Effector memory CD8-positive, alpha-beta T cell (primary cell): ENCODE results near the gene SPDEF.

Source experiments
- ATAC-seq: fragments of 150-1000 bp; cut with Tn5 transposase; replicated peaks from 2 replicates; pipeline ENCODE4 v1.10.0; 2021; ENCODE audit warnings: mild to moderate bottlenecking, moderate library complexity
- DNase-seq, 3 experiments: peaks; one replicate each; pipeline ENCODE4 v3.0.0; 2021
- H3K27ac Mint-ChIP-seq, 2 donors: one replicate each; pipeline ENCODE4 v1.8.0; 2022; ENCODE audit warnings: mild to moderate bottlenecking in 2 of 2, mixed read lengths in 2 of 2, moderate library complexity in 2 of 2
- H3K27me3 Mint-ChIP-seq, 2 donors: one replicate each; pipeline ENCODE4 v1.8.0; 2022; ENCODE audit warnings: mixed read lengths in 2 of 2
- H3K36me3 Mint-ChIP-seq: one replicate; pipeline ENCODE4 v1.8.0; 2022; ENCODE audit warnings: mild to moderate bottlenecking, moderate library complexity, mixed read lengths; ENCODE audit not compliant: insufficient read depth
- H3K4me1 Mint-ChIP-seq, 2 donors: one replicate each; pipeline ENCODE4 v1.8.0; 2022; ENCODE audit warnings: low read depth in 2 of 2, mixed read lengths in 2 of 2
- H3K4me3 Mint-ChIP-seq, 2 donors: one replicate each; pipeline ENCODE4 v1.8.0; 2022; ENCODE audit warnings: mild to moderate bottlenecking in 2 of 2, mixed read lengths in 2 of 2, moderate library complexity in 2 of 2
- H3K9me3 Mint-ChIP-seq, 2 donors: one replicate each; pipeline ENCODE4 v1.8.0; 2022; ENCODE audit warnings: mixed read lengths in 2 of 2

SPDEF gene

DNA sequence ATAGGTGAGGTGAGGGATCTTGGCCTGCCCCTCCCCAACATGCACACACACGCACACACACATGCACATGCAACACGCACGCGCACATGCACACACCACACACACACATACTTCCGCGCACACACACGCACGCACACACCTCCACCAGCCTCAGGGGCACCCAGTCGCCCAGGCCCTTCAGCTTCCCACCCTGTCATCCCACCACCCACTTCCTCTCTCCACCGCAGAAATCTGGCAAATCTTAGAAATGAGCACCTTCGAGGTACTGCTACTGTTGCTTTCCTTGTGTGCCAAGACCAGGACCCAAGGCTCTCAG, 1.2 kb downstream of the SPDEF start:
- Mint-ChIP-seq H3K27me3 (peaks cover 0 to 30% of the 10 kb centered on the region in 2 donors), H3K27ac (peak overlapping the region in 1 of 2 donors; percentile 76), H3K4me3 (no peak overlapping the region), H3K4me1 (peaks cover 7 to 9% of the 10 kb centered on the region in 2 donors), H3K9me3 (no peaks in the 10 kb centered on the region), H3K36me3 (peaks cover 7% of the 10 kb centered on the region)
- DNase-seq: no peak
- ATAC-seq: no peak

- H3K36me3 Mint-ChIP-seq: peaks cover 7% of the 10 kb centered on the region
- H3K4me1 Mint-ChIP-seq: peaks cover 7 to 9% of the 10 kb centered on the region in 2 donors
- no peak overlapping the region for H3K4me3 Mint-ChIP-seq
- ATAC-seq (no peak), DNase-seq (no peak)
- H3K9me3 Mint-ChIP-seq: no peaks in the 10 kb centered on the region
- H3K27me3 Mint-ChIP-seq: peaks cover 0 to 35% of the 10 kb centered on the region in 2 donors
- H3K27ac Mint-ChIP-seq: peak overlapping the region in 1 of 2 donors; percentile 76
Measured at GRCh38 chr6:34554291-34555006, 1.7 kb downstream of the SPDEF start.

- Mint-ChIP-seq H3K27me3 (peaks cover 0 to 35% of the 10 kb centered on the region in 2 donors), H3K9me3 (no peaks in the 10 kb centered on the region), H3K27ac (peak overlapping the region in 1 of 2 donors; percentile 13), H3K4me3 (no peak overlapping the region), H3K4me1 (peaks cover 7 to 9% of the 10 kb centered on the region in 2 donors), H3K36me3 (peaks cover 7% of the 10 kb centered on the region)
- ATAC-seq (no peak), DNase-seq (no peak)
Measured at GRCh38 chr6:34553750-34554149, 2.4 kb downstream of the SPDEF start.

DNA sequence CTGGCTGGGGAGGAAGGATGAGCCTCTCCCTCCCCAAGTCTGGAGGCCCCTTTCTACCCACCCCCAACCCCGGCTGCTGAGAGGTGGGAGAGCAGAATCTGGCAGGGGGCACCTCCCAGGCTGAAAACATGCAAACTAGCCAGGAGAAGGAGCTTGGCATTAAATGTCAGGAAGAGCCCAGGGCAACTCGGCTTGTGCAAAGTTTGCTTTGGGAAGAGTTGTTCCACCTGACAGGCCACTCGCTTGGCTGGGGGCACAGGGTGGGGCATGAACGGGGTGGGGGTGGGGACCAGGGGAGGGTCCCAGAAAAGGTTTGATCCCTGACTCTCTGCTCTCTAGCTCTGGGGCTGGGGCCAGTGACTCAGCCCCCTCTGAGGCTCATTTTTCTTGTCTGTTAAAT, 3.0 kb downstream of the SPDEF start:
- H3K9me3 Mint-ChIP-seq: no peaks in the 10 kb centered on the region
- ATAC-seq: no peak
- H3K27ac Mint-ChIP-seq: peak overlapping the region in 1 of 2 donors; percentile 13
- H3K36me3 Mint-ChIP-seq: peaks cover 7% of the 10 kb centered on the region
- DNase-seq: no peak
- no peak overlapping the region for H3K4me3 Mint-ChIP-seq
- peaks cover 9 to 10% of the 10 kb centered on the region in 2 donors for H3K4me1 Mint-ChIP-seq
- H3K27me3 Mint-ChIP-seq: peaks cover 0 to 35% of the 10 kb centered on the region in 2 donors

- no peak for DNase-seq
- H3K27me3 Mint-ChIP-seq: peaks cover 0 to 35% of the 10 kb centered on the region in 2 donors
Measured at GRCh38 chr6:34552620-34553019, 3.5 kb downstream of the SPDEF start.

GRCh38 chr6:34551720-34552119, 4.4 kb downstream of the SPDEF start:
- Mint-ChIP-seq H3K27ac (peak overlapping the region; percentile 38 to 64), H3K4me3 (no peak overlapping the region), H3K36me3 (peaks cover 7% of the 10 kb centered on the region), H3K9me3 (no peaks in the 10 kb centered on the region), H3K27me3 (peaks cover 0 to 27% of the 10 kb centered on the region in 2 donors), H3K4me1 (peaks cover 9 to 12% of the 10 kb centered on the region in 2 donors)
- no peak for DNase-seq
- ATAC-seq: no peak

More at GRCh38 chr6:34552620-34553019, 3.5 kb downstream of the SPDEF start:
- H3K9me3 Mint-ChIP-seq: no peaks in the 10 kb centered on the region
- no peak overlapping the region for H3K4me3 Mint-ChIP-seq
- peak overlapping the region in 1 of 2 donors; percentile 38 for H3K27ac Mint-ChIP-seq
- ATAC-seq: no peak
- H3K4me1 Mint-ChIP-seq: peaks cover 9 to 12% of the 10 kb centered on the region in 2 donors
- H3K36me3 Mint-ChIP-seq: peaks cover 7% of the 10 kb centered on the region

DNA sequence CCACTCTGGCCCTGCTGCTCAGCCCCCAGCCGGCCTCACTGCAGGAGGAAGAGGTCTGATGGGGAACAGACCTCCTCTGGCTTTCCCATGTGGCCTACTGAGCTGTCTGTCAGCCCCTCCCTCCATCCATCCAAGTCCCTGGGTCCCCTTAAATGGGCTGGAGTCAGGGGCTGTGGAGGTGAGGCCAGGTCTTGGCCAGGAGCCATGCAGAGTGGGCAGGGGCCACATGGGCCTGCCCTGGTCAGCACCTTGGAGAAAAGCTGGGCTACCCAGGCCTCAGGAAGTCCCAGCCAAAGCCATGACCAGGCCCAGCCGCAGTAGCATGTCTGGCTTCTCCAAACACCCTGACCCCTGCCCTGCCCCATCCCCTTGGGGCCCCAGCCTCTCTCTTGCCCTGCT, 6.3 kb downstream of the SPDEF start:
- ATAC-seq (no peak), DNase-seq (no peak)
- H3K36me3 Mint-ChIP-seq: peaks cover 7% of the 10 kb centered on the region
- H3K9me3 Mint-ChIP-seq: no peaks in the 10 kb centered on the region
- H3K27me3 Mint-ChIP-seq: peaks cover 0 to 25% of the 10 kb centered on the region in 2 donors
- no peak overlapping the region for H3K27ac Mint-ChIP-seq
- peaks cover 9 to 12% of the 10 kb centered on the region in 2 donors for H3K4me1 Mint-ChIP-seq
- H3K4me3 Mint-ChIP-seq: no peak overlapping the region

- Mint-ChIP-seq H3K27ac (peak overlapping the region in 1 of 2 donors; percentile 49), H3K4me3 (no peak overlapping the region), H3K27me3 (peaks cover 0 to 25% of the 10 kb centered on the region in 2 donors), H3K36me3 (peaks cover 7% of the 10 kb centered on the region), H3K9me3 (no peaks in the 10 kb centered on the region), H3K4me1 (peaks cover 8 to 12% of the 10 kb centered on the region in 2 donors)
- ATAC-seq: no peak
- DNase-seq: no peak
Measured at GRCh38 chr6:34549026-34549803, 6.9 kb downstream of the SPDEF start.

- peak overlapping the region in 1 of 2 donors; percentile 38 for H3K27ac Mint-ChIP-seq
- ATAC-seq: peak; percentile 26
Measured at GRCh38 chr6:34547701-34548644, 8.2 kb downstream of the SPDEF start.

DNA sequence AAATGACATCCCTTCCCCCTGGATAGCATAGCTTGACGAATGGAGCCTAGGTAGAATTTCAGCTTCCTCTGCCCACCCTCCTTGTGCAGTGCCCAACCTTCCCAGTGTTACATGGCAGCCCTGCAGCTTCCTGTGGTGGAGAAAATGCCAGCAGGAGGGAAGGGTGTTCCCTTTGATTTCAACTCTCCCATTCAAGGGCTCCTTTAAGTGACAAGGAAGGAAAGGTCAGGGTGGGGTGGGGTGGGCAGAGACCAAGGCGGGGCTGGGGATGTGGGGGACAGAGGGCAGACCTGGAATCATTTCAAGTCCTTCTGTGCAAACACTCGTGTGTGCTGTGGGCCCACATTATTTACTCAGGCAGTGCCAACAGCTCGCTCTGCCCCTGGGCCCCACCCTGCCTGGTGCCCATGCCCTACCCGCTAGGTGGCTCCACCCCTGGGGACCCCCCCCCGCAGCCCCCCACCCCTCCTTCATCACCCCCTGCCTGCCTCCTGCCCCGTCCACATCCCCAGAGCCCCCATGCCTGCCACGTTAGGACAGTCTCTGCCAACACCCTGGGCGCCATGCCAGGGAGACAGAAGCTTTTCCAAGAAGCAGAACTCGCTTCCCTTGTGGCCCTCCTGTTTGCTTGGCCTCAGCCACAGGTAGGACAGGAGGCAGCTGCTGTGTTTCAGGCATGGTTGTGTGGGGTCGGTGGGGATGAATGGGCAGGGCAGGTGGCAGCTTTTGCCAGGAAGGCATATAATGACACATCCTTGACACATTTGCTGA, 9.4 kb downstream of the SPDEF start:
- ATAC-seq (no peak), DNase-seq (no peak)
- Mint-ChIP-seq H3K27me3 (peaks cover 0 to 16% of the 10 kb centered on the region in 2 donors), H3K4me3 (no peak overlapping the region), H3K9me3 (no peaks in the 10 kb centered on the region), H3K27ac (no peak overlapping the region), H3K4me1 (peaks cover 5 to 7% of the 10 kb centered on the region in 2 donors), H3K36me3 (no peaks in the 10 kb centered on the region)

More at GRCh38 chr6:34547701-34548644, 8.2 kb downstream of the SPDEF start:
- Mint-ChIP-seq H3K36me3 (peaks cover 7% of the 10 kb centered on the region), H3K9me3 (no peaks in the 10 kb centered on the region), H3K4me3 (no peak overlapping the region), H3K27me3 (peaks cover 0 to 25% of the 10 kb centered on the region in 2 donors), H3K4me1 (peaks cover 5 to 9% of the 10 kb centered on the region in 2 donors)
- no peak for DNase-seq

GRCh38 chr6:34544776-34545471, 11.2 kb downstream of the SPDEF start:
- peaks cover 2% of the 10 kb centered on the region for H3K36me3 Mint-ChIP-seq
- DNase-seq (no peak), ATAC-seq (no peak)
- peaks cover 0 to 5% of the 10 kb centered on the region in 2 donors for H3K27me3 Mint-ChIP-seq
- no peaks in the 10 kb centered on the region for H3K9me3 Mint-ChIP-seq
- H3K4me1 Mint-ChIP-seq: peaks cover 0 to 5% of the 10 kb centered on the region in 2 donors
- H3K27ac Mint-ChIP-seq: no peak overlapping the region
- no peak overlapping the region for H3K4me3 Mint-ChIP-seq

DNA sequence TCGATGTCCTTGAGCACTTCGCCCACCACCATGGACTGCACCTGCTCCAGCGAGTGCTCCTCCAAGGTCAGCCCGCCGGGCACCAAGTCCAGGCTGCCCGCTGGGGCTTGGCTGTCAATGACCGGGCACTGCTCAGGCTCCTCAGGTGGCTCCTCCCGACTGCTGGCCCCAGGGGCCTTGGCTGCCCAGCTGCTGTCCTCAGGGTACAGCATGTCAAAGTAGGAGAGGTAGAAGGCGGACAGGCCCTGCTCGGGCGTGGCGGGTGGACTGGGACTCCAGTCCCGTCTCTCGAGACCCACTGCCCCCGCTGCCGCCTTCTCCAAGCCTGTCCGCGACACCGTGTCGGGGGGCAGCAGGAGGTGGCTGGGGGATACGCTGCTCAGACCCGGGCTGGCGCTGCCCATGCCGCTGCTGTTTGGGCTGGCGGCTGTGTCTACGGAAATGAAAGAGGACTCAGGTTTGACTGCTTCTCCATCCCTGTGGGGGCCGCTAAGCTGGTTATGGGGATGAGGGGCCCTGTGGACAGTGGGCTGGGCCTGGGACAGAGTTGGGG, 12.0 kb downstream of the SPDEF start:
- Mint-ChIP-seq H3K27ac (no peak overlapping the region), H3K4me3 (no peak overlapping the region), H3K4me1 (peaks cover 0 to 5% of the 10 kb centered on the region in 2 donors), H3K36me3 (peaks cover 2% of the 10 kb centered on the region), H3K9me3 (no peaks in the 10 kb centered on the region), H3K27me3 (no peaks in the 10 kb centered on the region)
- ATAC-seq: no peak
- DNase-seq: no peak
